ENCODE results near the gene HLA-DOA.

- no peak for TF ChIP-seq EZH2 (IDR thresholded peaks at IDR 0.05; ENCODE audit: borderline replicate concordance, insufficient read depth, low read depth, low read length, poor library complexity, severe bottlenecking)
- TF ChIP-seq, protein P1, sequence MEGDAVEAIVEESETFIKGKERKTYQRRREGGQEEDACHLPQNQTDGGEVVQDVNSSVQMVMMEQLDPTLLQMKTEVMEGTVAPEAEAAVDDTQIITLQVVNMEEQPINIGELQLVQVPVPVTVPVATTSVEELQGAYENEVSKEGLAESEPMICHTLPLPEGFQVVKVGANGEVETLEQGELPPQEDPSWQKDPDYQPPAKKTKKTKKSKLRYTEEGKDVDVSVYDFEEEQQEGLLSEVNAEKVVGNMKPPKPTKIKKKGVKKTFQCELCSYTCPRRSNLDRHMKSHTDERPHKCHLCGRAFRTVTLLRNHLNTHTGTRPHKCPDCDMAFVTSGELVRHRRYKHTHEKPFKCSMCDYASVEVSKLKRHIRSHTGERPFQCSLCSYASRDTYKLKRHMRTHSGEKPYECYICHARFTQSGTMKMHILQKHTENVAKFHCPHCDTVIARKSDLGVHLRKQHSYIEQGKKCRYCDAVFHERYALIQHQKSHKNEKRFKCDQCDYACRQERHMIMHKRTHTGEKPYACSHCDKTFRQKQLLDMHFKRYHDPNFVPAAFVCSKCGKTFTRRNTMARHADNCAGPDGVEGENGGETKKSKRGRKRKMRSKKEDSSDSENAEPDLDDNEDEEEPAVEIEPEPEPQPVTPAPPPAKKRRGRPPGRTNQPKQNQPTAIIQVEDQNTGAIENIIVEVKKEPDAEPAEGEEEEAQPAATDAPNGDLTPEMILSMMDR (IDR thresholded peaks at IDR 0.05) = no peak
Observed at GRCh38 chr6:33050014-33050810, 40.8 kb upstream of the HLA-DOA start.

Measured in B cell (primary cell).